GM19025 (cell line): ENCODE results near the gene TSPOAP1.

Experiments used
- ATAC-seq: cut with Tn5 transposase; IDR thresholded peaks from one replicate; pipeline ENCODE4 v1.9.1; 2021; ENCODE audit warnings: mild to moderate bottlenecking, low read depth, moderate library complexity; ENCODE audit not compliant: unreplicated experiment

The TSPOAP1 gene

DNA sequence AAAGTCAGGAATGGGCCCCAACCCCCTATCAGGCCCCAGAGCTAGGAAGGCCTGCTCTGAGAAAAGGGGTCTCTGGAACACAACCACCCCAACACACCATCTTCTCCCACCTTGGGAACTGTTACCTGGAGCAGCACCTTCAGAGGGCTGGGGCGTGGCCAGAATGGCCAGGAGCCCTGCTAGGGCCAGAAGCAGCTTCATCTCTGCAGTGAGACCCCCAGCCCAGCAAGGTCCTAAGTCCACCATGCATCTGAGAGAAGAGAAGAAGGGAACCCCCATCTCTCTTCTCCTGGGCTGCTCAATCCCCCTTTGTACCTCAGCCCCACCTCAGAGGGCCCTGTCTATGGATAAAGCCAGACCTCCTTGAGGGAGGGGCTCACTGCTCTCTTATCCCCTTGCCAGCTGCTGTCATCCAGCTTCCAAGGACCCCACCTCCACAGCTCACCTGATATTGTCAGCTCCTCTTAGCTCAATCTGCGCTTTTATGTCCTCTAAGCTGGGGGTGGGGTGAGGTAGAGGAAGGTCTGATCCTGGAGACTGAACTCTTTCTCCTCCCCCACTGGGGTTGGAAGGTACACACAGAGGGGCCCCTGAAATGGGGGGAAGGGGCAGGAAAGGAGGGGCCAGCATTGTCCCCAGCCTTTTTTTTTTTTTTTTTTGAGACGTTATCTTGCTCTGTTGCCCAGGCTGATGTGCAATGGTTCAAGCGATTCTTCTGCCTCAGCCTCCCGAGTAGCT is 47.9 kb downstream of the TSPOAP1 start, which contains the start of gene MPO:
Gene MPO (minus strand): TSS at position 456 of the 738 bp plus-strand sequence. CDS start 177 bp downstream, at position 279.
- ATAC-seq, result no peak

- ATAC-seq, result no peak
These were observed 48.7 kb downstream of the TSPOAP1 start for GRCh38 chr17:58279736-58280479.

DNA sequence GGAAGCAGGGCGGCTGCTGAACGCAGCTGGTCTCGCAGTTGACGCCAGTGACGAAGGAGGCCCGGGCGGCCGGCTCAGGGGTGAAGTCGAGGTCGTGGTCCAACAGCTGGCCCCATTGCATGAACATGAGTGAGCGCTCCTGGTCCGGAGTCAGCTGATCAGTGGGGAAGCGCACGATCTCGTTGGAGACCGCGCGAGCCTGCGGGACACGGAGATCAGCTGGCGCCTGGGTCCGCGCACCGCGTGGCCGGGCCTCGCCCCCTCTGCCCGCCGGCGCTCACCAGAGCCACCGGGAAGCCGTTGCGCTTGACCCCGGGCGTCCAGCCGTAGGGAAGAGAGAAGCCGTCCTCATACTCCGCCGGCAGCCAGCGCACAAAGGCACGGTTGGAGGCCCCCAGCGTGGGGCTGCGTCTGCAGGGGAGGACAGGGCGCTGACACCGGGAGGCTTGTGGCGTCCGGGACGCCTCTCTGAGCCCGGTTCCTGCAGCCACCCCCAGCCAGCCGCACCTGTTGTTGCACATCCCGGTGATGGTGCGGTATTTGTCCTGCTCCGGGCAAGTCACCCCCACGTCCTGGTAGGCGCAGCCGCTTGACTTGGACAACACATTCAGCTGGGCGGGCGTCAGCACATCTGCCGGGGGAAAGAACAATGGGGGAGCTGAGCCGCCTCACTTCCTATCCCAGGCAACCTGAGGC is 49.4 kb downstream of the TSPOAP1 start:
- no peak for ATAC-seq

DNA sequence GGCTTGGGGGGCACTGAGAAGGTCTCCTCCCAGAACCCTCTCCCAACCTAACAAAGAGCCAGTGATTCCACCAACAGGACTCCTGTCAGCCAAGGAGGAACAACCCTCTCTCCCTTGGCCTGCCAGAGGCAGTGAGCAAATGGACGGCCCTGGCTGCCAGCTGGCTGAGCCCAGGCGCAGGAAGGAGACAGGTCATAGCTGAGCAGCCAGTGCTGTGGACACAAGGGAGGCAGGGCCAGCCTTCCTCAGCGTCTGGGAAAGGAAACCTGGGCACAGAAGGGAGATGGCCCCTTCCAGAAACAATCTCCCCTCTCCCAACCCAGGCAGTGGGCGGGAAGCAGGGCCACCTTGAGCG is 50.0 kb downstream of the TSPOAP1 start:
- ATAC-seq, result no peak

DNA sequence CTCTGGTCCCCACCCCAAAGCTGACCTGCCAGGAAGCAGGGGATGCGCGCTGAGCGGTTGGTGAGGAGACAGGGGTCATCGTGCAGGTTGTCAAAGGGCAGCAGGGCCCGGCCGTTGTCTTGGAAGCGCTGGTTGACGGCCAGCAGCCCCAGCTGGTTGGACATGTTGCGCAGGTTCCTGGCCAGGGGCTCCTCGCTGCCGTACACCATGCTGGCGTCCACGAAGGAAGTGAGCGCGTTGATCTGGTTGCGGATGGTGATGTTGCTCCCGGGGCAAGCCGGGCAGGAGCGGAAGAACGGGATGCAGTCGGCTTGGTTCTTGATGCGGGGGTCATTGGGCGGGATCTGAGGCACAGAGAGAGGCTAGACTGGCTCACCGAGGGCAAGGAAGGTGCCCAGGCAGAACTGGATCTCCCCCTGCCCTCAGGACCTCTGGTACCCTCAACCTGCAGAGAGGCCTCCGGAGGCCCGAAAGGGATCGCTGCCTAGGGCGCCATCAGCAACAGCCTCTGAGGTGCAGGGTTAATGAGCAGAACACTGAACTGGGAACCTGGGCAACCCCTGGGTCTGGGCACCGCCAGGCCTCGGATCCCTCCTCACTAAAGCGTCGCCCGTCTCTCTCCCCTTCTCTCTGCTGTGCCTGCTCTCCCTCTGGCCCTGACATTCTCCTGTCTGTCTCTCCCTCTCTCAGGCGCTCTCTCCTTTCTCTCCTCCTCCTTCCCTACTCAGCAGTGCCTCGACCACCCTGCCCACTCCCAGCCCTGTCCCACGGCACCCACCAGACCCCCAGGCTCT is 50.6 kb downstream of the TSPOAP1 start:
- ATAC-seq, result no peak

DNA sequence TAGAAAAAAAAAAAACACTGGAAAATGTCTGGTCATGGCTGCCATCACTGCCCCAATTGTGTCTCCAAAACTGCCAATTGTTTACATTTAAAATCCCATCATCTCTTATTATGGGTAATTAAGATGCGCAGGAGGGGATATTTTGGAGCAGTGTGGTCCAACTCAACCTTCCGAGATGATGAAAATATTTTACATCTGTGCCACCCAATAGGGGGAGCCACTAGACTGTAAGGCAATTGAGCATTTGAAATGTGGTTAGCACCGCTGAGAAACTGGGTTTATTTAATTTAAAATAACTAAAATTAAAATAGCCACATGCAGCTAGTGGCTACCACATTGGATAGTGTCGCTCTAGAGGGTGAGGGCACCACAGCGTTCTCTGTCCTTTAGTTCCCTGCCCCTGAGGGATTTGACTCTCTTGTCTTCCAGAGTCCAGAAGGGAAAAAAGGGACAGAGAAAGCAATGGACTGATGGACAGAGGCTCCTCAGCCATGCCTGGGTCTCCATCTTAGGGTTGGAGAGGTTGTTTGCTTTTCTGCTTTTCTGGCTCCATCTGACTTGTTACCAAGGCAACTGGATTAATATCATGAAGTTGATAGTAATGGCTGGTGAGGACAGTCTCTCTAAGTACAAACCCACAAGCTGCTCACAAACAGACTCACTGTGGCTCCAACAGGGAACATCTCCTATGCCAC is 51.3 kb downstream of the TSPOAP1 start:
- no peak for ATAC-seq

DNA sequence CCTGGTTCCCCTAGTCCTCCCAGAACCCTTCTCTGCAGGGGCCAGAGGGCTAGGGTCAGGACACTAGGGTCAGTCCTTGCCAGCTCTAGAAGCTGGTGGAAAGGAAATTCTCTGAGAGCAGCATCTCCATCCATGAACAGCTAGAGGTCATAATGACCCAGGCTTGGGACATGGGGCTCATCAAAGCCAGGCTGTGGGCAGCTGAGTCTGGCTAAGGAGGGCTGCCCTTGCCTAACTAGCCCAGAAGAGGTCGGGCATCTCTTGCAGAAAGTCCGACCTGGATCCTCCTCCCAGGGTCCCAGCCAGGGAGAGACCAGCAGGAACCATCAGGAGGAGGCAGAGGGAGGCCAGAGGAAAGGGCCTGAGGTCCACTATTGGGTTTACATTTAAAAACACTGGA is 52.2 kb downstream of the TSPOAP1 start:
- no peak for ATAC-seq

GRCh38 chr17:58275417-58275816 is 53.2 kb downstream of the TSPOAP1 start:
- ATAC-seq, result no peak

- no peak for ATAC-seq
These were observed 55.0 kb downstream of the TSPOAP1 start for GRCh38 chr17:58273453-58274104.

DNA sequence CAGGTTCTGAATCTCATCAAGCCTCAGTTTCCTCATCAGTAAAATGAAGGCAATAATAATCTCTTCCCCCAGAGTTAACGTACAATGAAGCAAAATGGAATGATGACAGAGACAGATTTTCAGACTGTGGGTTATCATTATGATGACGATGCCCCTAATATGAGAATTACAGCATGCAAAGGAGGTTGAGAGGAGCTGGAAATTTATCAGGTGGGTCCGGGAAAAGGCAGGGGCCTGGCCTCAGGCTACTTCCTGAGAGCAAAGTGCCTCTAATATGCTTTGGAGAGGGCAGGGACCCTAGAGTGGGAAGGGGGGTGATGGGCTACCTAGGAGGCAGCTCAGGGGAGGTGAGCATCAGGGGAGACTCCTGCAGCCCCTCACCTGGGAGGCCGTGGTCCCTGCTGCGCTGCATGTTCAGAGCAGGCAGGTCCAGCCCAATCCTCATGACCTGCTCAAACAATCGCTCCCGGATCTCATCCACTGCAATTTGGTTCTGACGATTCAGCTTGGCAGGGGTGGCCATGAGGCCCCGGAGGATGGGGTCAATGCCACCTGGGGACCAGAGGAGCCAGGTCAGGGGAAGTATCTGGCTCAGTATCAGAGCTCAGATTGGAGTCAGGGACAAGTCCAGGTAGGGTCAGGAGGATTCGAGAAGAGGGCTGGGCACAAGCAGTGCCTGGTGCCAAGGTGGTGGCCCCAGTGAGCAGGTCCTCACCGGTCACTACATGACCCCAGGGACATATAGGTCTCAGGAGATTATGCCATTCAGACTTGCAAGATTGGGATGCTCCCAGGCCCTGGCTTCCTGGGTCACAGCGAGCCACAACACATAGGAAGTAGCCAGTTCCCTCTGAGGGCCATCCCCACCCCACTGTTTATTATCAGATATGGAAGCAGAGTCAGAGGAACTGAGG is 56.0 kb downstream of the TSPOAP1 start:
- no peak for ATAC-seq

DNA sequence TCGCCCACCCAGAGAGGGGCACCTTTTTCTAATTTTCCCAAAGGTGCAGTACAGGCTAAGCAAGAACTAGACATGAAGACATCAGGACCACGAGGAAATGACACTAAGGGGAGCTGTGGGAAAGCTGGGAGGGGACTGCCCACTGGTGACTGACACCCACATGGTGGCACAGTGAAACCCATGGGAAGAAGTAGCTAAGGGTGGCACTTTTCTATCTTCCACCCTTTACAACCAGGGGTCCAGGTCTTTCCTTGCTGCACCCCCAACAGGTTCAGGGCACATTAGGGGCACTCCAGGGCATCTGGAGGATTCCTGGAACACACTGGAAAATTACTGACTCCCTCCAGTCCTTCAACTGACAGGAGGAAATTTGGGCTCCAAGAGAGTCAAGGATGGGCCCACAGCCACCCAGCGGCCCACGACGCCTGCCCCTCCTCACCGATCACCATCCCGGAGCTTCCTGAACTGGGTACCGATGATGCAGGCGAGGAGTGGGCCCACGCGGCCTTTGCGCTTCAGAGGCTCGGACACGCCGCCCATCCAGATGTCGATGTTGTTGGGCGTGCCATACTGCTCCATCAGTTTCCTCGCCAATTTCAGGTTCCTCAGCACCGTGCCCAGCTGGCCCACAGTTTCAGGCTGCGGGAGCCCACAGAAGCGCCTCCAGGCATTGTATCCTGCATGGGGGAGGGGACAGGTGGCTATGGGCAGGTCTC is 57.2 kb downstream of the TSPOAP1 start:
- ATAC-seq, result no peak

GRCh38 chr17:58270476-58271215 is 57.9 kb downstream of the TSPOAP1 start:
- ATAC-seq, result no peak

GRCh38 chr17:58269557-58270291 is 58.9 kb downstream of the TSPOAP1 start:
- ATAC-seq, result no peak

- ATAC-seq, result no peak
These were observed 59.6 kb downstream of the TSPOAP1 start for GRCh38 chr17:58268774-58269556.

GRCh38 chr17:58268326-58268725 is 60.3 kb downstream of the TSPOAP1 start:
- ATAC-seq, result no peak
